NCI-H2196 (cell line): ENCODE data around the gene TPO.
"Not testable (repeated sequence)": the region's sequence is repeated elsewhere in the genome, so short reads cannot be mapped to it uniquely, and the experiment has no call there.

ENCODE experiments used
- DNase-seq: peaks from one replicate; lab custom pipeline; 2025; ENCODE audit not compliant: unreplicated experiment; lab: John Stamatoyannopoulos, UW

The TPO gene

DNA sequence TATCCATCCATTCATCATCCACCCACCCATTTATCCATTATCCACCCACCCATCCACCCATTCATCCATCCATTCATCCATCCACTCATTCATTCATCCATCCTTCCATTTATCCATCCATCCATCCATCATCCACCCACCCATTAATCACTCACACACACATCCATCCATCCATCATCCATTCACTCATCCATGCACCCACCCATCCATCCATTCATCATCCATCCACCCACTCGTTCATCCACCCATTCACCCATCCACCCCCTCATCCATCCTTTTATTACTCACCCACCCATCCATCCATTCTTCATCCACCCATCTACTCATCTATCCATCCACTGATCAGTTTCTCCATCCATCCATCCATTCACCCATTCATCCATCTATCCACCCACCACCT, 8.1 kb upstream of the TPO start:
- no peak for DNase-seq

GRCh38 chr2:1405967-1406366, 7.3 kb upstream of the TPO start:
- no peak for DNase-seq

GRCh38 chr2:1406434-1406833, 6.8 kb upstream of the TPO start:
- DNase-seq, result no peak

DNA sequence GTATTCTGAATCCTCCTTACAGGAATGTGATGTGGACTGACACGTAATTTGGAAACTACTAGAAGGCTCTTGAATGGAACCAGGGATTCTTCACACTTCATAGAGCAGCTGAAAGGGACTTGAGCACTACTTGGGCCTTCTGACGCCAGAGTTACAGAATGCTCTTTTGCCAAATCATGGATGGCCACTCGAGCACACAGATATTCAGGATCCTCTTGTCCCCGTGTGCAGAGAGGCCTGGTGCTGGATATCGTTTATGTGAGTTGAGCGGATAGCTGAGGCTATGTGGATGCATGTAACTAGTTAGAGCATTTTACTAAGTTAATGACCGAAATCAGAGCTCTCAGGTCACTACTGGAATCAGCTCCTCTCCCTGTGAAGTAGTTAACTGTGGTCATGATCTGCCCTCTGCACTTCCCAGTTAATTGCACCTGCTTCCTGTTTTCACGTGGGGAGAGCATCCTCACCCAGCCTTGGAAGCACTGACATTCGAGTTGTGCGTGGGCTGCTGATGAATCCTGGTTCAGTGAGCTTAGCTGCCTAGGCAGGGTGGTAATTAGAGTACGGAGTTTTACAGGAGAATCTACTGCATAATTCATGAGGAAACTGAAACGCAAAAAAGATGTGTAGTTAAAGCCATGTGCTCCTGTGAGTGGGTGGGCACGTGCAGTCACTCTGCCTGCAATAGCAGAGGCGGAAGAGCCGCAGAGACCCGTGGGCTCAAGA, 5.2 kb upstream of the TPO start:
- no peak for DNase-seq

DNA sequence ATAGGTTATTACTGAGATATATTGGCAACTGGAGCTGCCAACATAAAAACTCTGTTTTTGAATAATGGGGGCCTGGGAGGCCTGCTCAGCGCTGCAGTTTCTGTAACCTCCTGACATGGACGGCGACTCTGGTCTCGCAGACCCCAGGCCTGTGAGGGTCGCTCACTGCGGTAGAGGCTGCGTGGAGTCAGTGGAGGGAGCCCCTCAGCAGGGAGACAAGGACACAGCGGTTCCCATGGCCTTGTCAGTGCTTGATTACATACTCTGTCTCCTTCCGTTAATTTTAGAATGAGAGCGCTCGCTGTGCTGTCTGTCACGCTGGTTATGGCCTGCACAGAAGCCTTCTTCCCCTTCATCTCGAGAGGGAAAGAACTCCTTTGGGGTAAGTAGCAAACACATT, 858 bp downstream of the TPO start:
- no peak for DNase-seq

- DNase-seq, result not testable (repeated sequence)
These were observed 1.6 kb downstream of the TPO start for GRCh38 chr2:1414901-1415300.

- DNase-seq, result no peak
These were observed 2.2 kb downstream of the TPO start for GRCh38 chr2:1415501-1415900.

- DNase-seq, result no peak
These were observed 5.3 kb downstream of the TPO start for GRCh38 chr2:1418566-1418965.

- DNase-seq, result no peak
These were observed 7.7 kb downstream of the TPO start for GRCh38 chr2:1420746-1421480.

DNA sequence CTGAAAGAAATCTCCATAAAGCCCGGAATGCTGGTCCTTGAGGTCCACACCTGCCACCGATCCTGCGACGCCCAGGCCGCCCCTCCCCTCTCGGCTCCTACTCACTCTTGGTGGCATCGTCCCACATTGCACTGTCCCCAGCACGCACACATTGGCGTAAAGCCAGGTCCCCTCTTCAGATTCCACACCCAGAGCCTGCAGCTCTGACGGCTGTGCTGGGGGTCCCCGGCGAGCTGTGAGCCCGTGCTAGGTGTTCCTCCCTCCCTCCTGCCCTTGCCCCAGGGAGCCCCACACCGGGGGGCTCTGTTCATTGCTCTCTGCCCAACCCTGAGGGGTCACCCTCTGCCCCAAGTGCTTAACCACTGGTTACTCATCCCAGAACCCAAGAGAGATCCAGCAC, 8.5 kb downstream of the TPO start:
- DNase-seq, result no peak

DNA sequence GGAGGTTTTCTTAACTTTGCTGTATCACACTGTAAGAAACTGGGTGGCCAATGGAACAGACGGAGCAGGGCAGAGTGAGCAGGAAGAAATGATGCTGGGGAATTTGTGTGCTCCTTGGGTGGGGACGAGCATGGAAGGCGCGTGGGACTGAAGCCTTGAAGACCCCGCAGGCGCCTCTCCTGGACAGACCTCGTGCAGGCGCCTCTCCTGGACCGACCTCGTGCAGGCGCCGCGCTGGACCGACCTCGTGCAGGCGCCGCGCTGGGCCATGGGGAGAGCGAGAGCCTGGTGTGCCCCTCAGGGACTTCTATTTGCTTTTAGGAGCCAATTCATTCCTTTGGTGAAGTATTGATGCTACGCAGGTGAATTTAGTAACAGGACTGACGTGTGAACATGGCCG, 8.9 kb downstream of the TPO start:
- DNase-seq, result no peak

- DNase-seq, result no peak
These were observed 9.5 kb downstream of the TPO start for GRCh38 chr2:1422716-1423285.

DNA sequence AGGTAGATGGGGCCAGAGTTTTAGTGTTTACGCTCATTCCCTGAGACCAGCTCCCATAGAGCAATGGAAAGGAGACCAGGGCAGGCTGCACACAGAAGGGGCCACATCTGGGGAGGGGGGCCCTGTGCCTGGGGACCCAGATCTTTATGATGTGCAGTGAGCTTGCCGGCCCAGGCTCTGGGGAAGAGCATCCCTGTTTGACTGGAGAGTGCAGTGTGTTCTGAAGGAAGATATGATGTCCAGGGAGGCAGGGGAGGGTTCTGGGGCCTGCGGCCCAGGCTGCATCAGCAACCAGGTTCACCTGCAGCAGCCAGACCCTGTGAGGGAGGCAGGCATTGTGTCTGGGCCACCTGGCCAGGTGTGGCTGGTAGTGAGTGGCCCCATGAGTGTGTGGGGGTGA, 13.8 kb downstream of the TPO start:
- no peak for DNase-seq

GRCh38 chr2:1429895-1430294, 16.6 kb downstream of the TPO start:
- no peak for DNase-seq

DNA sequence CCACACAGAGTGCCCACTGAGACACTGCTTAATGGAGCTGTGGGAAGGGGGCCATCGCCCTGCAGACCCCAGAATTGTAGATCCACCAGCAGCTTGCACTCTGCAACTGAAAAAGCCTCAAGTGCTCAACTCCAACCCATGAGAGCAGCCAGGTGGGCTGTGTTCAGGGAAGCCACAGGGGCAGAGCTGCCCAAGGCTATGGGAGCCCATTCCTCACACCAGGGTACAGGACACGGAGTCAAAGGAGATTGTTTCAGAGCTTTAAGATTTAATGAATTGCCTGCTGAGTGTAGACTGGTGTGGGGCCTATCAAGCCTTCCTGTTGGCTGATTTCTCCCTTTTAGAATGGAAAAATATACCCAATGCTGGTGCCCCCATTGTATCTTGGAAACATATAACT, 17.2 kb downstream of the TPO start:
- DNase-seq, result no peak

GRCh38 chr2:1431886-1432400, 18.7 kb downstream of the TPO start:
- DNase-seq, result no peak

DNA sequence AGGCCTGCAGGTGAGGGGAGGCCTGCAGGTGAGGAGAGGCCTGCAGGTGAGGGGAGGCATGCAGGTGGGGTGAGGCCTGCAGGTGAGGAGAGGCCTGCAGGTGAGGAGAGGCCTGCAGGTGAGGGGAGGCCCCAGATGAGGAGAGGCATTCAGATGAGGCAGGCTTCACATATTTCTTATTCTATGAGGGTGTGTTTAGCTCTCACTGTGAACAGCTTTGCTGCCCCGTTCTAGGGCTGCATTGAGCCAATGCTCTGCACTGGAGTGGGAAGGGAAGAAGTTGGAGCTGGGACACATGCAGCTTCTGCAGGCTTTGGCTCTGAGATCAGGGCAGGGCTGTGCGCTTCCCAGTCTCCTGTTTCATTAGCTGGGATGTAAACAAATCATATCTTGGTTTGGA, 19.5 kb downstream of the TPO start:
- DNase-seq, result no peak

DNA sequence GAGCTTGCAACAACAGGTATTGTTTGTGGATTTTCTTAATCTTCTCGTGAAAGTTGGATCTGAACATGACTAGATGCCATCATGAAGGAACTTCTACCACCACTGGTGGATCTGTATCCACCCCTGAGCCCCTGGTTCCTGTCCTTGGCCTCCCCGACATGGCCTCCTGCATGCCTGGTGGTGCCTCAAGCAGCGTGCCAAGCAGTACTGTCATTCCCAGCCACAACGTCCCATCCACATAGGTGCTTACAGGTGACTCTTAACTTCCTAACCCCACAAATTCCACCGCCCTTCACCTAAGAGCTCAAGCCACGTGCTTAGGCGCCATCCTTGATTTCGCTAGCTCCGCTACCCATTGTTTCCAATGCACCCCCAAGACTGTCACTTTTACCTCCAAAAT, 23.1 kb downstream of the TPO start:
- no peak for DNase-seq

DNA sequence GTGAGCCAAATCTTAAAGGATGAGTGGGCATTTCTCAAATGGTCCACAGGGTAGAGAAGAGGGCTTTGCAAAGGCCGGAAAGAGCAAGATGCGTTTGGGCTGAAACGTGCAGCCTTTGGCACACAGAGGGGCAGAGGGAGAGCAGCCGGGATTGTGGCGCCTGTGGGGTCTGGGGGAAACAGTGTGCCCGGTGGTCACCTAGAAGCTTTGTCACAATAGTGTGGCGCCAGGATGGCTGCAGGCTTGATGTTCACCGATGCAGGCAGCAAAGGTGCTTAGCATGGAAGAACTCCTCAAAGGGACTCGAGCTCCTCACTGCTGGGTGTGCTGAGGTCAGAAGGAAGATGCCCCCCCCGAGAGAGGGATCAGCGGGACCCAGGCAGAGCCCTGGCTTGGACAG, 23.8 kb downstream of the TPO start:
- no peak for DNase-seq

GRCh38 chr2:1437537-1437936, 24.3 kb downstream of the TPO start:
- DNase-seq, result no peak

DNA sequence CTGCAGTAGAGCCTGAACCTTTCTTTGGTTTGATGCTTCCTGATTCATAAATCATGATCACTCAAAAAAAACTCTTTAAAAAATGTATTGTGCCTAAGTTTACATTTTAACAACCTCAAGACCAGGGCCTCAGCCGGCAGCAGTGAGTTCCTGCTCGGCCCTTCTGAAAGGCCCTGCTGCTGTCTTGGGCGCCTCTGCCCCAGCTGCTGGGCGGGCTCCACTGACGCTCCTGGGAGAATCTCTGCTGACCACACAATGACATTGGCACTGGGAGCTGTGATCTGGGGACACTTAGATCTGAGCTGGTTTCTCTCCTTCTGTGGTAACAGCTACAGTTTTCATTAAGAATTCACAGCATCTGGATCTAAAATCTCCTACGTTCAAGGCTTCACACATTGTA, 25.7 kb downstream of the TPO start:
- no peak for DNase-seq

GRCh38 chr2:1440581-1440980, 27.3 kb downstream of the TPO start:
- DNase-seq, result no peak
